Mucosa of descending colon (tissue), 3 donors: ENCODE measurements around the gene RBM25. TPM values are rescaled to one million over a fixed set of nuclear protein-coding genes. Genes with fewer than 3 reads are reported as not detected.
"Not testable (repeated sequence)": the region's sequence is repeated elsewhere in the genome, so short reads cannot be mapped to it uniquely, and the experiment has no call there.

Experiments used
- ATAC-seq: fragments of 200-7000 bp; cut with Tn5 transposase; one replicate; pipeline ENCODE4 v1.9.1; 2020; ENCODE audit warnings: mild to moderate bottlenecking, moderate library complexity
- DNase-seq, 3 donors: peaks; one replicate each; pipeline ENCODE4 v3.0.0-alpha.2; 2020
- H3K36me3 ChIP-seq: fragments of 200-600 bp; one replicate; pipeline ENCODE4 v1.8.0; 2021; ENCODE audit warnings: low read depth, mild to moderate bottlenecking
- H3K4me1 ChIP-seq: fragments of 200-600 bp; one replicate; pipeline ENCODE4 v1.8.0; 2021; ENCODE audit warnings: low read depth, mild to moderate bottlenecking
- H3K4me3 ChIP-seq: fragments of 200-600 bp; one replicate; pipeline ENCODE4 v1.8.0; 2021; ENCODE audit warnings: mild to moderate bottlenecking
- H3K9me3 ChIP-seq: fragments of 200-600 bp; one replicate; pipeline ENCODE4 v1.8.0; 2021; ENCODE audit warnings: mild to moderate bottlenecking
- intact Hi-C, 2 donors: fragments of 100-400 bp; cut with DNase I in 1 of 2; cut with micrococcal nuclease in 1 of 2; formaldehyde crosslinking; loops; one replicate each; pipeline versions ENCODE4 v1.11.0 to v1.11.1; 2022; cut with DNase I, micrococcal nuclease
- total RNA-seq, 3 donors: library from RNA; stranded (reverse); fragmentation: NEBNext Ultra II Directional in 2 of 3; extraction: Animal tissue kit (Norgen Biotek cat#: 25700) in 2 of 3; gene quantifications; one replicate each; pipeline versions ENCODE4 v1.2.1 to v1.2.4, GENCODE V29; 2021 to 2023
- TF ChIP-seq, protein P1 (sequence below): fragments of 200-600 bp; IDR thresholded peaks from one replicate; pipeline ENCODE4 v1.8.0; 2022; ENCODE audit warnings: antibody characterized with exemption, mild to moderate bottlenecking
- donor health status: DM: no; HTN: no; CAD: no; lungs with moderate emphysema.
- donor health status: DM: no; HTN: no; CAD: no.
- donor health status: DM: no; HTN: yes; CAD: no.

RBM25 gene
- total RNA-seq, 3 donors from 2014 or later = 66.0 to 68.7 (median 66.2) TPM

DNA sequence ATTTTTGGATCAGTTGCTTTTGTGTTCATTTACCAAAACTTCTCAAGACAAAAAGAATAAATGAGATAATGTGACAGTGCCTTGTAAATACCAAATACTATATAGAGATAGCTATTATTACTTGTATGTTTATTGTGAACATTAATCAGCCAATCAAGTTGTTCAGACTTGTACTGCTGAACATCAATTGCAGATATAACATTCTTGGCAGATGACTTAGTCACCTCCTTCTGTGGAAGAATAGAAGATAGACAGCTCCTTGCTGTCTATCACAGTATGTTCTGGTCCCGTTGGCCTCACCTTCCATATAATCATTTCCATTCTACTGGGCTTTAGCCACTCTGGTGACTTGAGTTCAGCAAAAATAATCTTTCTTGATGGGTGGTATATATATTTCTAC, 108.1 kb downstream of the RBM25 start:
- DNase-seq (no peak), ATAC-seq (no peak)
- Histone ChIP-seq H3K36me3 (peaks cover 9% of the 10 kb centered on the region), H3K9me3 (no peaks in the 10 kb centered on the region), H3K4me1 (no peaks in the 10 kb centered on the region), H3K4me3 (no peak overlapping the region)
- intact Hi-C loops = no loop called here
- TF ChIP-seq, protein P1, sequence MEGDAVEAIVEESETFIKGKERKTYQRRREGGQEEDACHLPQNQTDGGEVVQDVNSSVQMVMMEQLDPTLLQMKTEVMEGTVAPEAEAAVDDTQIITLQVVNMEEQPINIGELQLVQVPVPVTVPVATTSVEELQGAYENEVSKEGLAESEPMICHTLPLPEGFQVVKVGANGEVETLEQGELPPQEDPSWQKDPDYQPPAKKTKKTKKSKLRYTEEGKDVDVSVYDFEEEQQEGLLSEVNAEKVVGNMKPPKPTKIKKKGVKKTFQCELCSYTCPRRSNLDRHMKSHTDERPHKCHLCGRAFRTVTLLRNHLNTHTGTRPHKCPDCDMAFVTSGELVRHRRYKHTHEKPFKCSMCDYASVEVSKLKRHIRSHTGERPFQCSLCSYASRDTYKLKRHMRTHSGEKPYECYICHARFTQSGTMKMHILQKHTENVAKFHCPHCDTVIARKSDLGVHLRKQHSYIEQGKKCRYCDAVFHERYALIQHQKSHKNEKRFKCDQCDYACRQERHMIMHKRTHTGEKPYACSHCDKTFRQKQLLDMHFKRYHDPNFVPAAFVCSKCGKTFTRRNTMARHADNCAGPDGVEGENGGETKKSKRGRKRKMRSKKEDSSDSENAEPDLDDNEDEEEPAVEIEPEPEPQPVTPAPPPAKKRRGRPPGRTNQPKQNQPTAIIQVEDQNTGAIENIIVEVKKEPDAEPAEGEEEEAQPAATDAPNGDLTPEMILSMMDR = no peak

- Histone ChIP-seq H3K9me3 (no peaks in the 10 kb centered on the region), H3K36me3 (peaks cover 13% of the 10 kb centered on the region), H3K4me3 (no peak overlapping the region), H3K4me1 (no peaks in the 10 kb centered on the region)
- TF ChIP-seq, protein P1 = no peak
- peak; percentile 72 for ATAC-seq
- DNase-seq = peak in 1 of 3 donors; percentile 50
- intact Hi-C loops = no loop called here
Observed at GRCh38 chr14:73167727-73168126, 109.4 kb downstream of the RBM25 start.

- no peak overlapping the region for H3K4me3 ChIP-seq
- DNase-seq = peak in 1 of 3 donors; percentile 3
- H3K9me3 ChIP-seq = no peaks in the 10 kb centered on the region
- intact Hi-C loops = no loop called here
- no peaks in the 10 kb centered on the region for H3K4me1 ChIP-seq
- H3K36me3 ChIP-seq = peaks cover 13% of the 10 kb centered on the region
- ATAC-seq = peak; percentile 11
- TF ChIP-seq, protein P1 = no peak
Observed at GRCh38 chr14:73168274-73168673, 109.9 kb downstream of the RBM25 start.

GRCh38 chr14:73168691-73169090, 110.4 kb downstream of the RBM25 start:
- DNase-seq (no peak), ATAC-seq (no peak)
- peaks cover 15% of the 10 kb centered on the region for H3K36me3 ChIP-seq
- H3K4me1 ChIP-seq = no peaks in the 10 kb centered on the region
- H3K9me3 ChIP-seq = no peaks in the 10 kb centered on the region
- H3K4me3 ChIP-seq = no peak overlapping the region
- TF ChIP-seq, protein P1 = no peak
- intact Hi-C loops = no loop called here

- DNase-seq, ATAC-seq, H3K4me3 ChIP-seq, H3K9me3 ChIP-seq, H3K4me1 ChIP-seq: not testable (repeated sequence)
- H3K36me3 ChIP-seq = peaks cover 26% of the 10 kb centered on the region
- intact Hi-C loops = loop anchor here in 1 of 2 donors (10.0 kb wide), 1 partner anchor 305 kb away; no protein-coding TSS in a partner anchor
Observed at GRCh38 chr14:73169855-73170254, 111.5 kb downstream of the RBM25 start.

- intact Hi-C loops = loop anchor here in 1 of 2 donors (10.0 kb wide), 1 partner anchor 304 kb away; no protein-coding TSS in a partner anchor
- DNase-seq (no peak), ATAC-seq (no peak)
- Histone ChIP-seq H3K36me3 (peaks cover 29% of the 10 kb centered on the region), H3K4me1 (no peaks in the 10 kb centered on the region), H3K4me3 (no peak overlapping the region), H3K9me3 (no peaks in the 10 kb centered on the region)
- TF ChIP-seq, protein P1 = no peak
Observed at GRCh38 chr14:73170686-73171085, 112.4 kb downstream of the RBM25 start.
